ENCODE data around the gene H3-3A.
A peak's percentile ranks its signal among the peaks of the same experiment; 100 is the strongest.

The H3-3A gene

GRCh38 chr1:226063224-226063976 is 884 bp downstream of the H3-3A start:
- H3K4me3 Mint-ChIP-seq: peak overlapping the region; percentile 100
- peaks cover 35% of the 10 kb centered on the region for H3K4me1 Mint-ChIP-seq
- no peaks in the 10 kb centered on the region for H3K9me3 Mint-ChIP-seq
- ATAC-seq (ENCODE audit: low read depth) (peak; percentile 23), DNase-seq (ENCODE audit: low spot score in 2 of 2) (peak; percentile 56 to 58)
- H3K36me3 Mint-ChIP-seq: peaks cover 26% of the 10 kb centered on the region
- H3K27me3 Mint-ChIP-seq: no peaks in the 10 kb centered on the region
- peak overlapping the region; percentile 99 for H3K27ac Mint-ChIP-seq

DNA sequence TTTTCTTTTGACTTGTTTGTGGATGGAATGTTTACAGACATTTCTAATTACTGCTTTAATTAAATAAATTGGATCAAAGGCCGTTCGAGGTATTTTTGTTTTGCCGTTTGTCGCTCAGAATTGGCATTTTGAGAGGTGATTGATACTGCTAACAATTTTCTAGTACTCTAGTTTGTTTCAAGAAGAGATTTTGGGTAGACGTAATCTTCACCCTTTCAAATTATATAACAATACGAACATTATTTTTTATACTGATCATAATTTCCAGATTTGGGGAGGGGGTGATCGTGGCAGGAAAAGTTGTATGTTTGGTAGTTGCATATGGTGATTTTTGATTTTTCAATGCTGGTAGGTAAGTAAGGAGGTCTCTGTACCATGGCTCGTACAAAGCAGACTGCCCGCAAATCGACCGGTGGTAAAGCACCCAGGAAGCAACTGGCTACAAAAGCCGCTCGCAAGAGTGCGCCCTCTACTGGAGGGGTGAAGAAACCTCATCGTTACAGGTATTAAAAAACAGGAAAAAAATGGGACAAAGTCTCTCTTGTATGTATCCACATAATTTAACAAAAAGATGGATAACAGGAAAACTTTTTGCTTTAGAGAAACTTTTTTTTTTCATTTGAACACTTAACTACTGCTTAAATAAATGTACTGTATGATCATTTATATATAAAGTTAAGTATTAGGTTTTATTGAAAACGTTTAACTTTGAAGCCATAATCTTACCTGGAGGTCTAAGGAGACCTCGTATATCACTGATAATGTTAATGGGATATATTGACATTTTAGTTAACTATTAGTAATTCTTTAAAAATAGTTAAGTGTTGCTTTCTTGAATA is 1.7 kb downstream of the H3-3A start:
- H3K9me3 Mint-ChIP-seq: no peaks in the 10 kb centered on the region
- peaks cover 40% of the 10 kb centered on the region for H3K4me1 Mint-ChIP-seq
- peaks cover 25% of the 10 kb centered on the region for H3K36me3 Mint-ChIP-seq
- H3K27ac Mint-ChIP-seq: peak overlapping the region; percentile 99
- peak in 1 of 2 donors; percentile 29 for DNase-seq (ENCODE audit: low spot score in 2 of 2)
- ATAC-seq (ENCODE audit: low read depth): no peak
- no peaks in the 10 kb centered on the region for H3K27me3 Mint-ChIP-seq
- peak overlapping the region; percentile 100 for H3K4me3 Mint-ChIP-seq

- ATAC-seq (ENCODE audit: low read depth): peak; percentile 9
These were observed 2.3 kb downstream of the H3-3A start for GRCh38 chr1:226064816-226065248.

DNA sequence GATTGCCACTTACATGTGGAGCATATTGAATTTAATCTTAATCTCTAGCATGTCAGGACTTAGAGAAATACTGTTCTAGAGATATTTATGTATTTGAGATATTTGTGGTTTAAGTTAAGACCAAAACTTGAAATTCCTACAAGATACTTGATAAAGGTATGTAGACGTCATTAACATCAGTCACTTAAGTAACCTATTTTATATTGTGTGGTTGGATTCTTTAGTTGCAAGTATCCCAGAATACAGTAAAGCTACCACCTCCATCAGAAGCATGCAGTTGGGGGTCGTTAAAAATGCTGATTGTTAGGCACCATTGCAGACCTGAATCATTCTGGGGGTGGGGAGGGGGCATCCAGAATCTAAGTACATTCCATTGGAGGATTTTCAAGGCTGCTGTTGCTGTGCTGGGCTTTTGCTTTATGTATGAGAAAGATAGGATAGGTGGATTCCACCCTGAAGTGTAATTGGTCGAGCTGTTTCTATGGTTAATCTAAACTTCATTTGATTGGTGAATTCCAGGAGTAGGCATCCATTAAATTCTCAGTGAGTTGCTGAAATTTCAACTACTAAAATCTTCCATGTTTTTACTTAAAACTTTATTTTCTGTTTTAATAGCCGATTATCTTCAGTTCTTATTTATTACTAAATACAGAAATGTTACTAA is 4.0 kb downstream of the H3-3A start:
- Mint-ChIP-seq H3K9me3 (no peaks in the 10 kb centered on the region), H3K27ac (peak overlapping the region; percentile 82), H3K36me3 (peaks cover 25% of the 10 kb centered on the region), H3K4me1 (peaks cover 35% of the 10 kb centered on the region), H3K4me3 (peak overlapping the region; percentile 56), H3K27me3 (no peaks in the 10 kb centered on the region)
- no peak for DNase-seq (ENCODE audit: low spot score in 2 of 2)
- ATAC-seq (ENCODE audit: low read depth): no peak

More at GRCh38 chr1:226064816-226065248, 2.3 kb downstream of the H3-3A start:
- Mint-ChIP-seq H3K9me3 (no peaks in the 10 kb centered on the region), H3K36me3 (peaks cover 22% of the 10 kb centered on the region), H3K27ac (peak overlapping the region; percentile 99), H3K4me1 (peaks cover 37% of the 10 kb centered on the region), H3K27me3 (no peaks in the 10 kb centered on the region), H3K4me3 (peak overlapping the region; percentile 83)
- peak in 1 of 2 donors; percentile 50 for DNase-seq (ENCODE audit: low spot score in 2 of 2)

DNA sequence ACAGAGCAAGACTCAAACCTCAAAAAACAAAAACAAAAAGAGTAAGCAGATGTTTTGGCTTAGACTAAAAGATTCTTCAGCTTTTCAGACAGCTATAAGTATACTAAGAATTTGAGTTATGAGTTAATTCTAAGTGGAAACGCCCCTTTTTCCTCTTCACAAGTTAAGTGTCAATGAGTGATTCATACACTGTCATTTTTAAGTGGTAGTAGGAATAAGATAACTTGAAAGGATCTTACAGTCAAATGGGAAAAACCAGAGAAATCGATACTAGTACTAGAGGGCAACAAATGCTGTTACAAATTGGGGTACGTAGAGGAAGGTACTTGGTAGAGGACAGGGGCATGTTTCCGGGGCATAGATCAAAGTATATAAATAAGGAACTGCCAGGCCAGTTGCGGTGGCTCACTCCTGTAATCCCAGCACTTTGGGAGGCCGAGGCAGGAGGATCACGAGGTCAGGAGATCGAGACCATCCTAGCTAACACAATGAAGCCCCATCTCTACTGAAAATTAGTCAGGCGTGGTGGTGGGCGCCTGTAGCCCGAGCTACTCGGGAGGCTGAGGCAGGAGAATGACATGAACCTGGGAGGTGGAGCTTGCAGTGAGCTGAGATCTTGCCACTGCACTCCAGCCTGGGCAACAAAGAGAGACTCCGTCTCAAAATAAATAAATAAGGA is 7.4 kb downstream of the H3-3A start:
- ATAC-seq (ENCODE audit: low read depth): peak; percentile 17
- Mint-ChIP-seq H3K9me3 (no peaks in the 10 kb centered on the region), H3K27ac (no peak overlapping the region), H3K4me3 (no peak overlapping the region), H3K36me3 (peaks cover 30% of the 10 kb centered on the region), H3K27me3 (no peaks in the 10 kb centered on the region), H3K4me1 (peaks cover 30% of the 10 kb centered on the region)
- DNase-seq (ENCODE audit: low spot score in 2 of 2): no peak

DNA sequence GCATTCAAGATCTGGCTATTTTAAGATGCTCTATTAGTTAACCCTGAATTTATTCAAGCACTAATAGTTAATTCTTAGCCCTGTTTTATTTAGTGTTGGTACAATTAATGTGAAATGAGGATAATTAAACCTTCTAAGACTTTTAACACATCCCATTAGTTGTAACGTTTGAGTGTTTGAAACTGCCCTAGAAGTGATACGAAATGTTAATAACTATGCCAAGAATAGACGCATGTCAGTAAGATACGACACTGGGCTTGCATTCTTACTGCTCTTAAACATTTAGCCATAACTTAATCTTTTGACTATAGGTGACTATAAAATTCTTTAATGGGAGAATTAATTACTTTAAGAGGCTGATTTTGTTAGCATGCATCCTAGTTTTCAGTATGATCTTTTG is 9.8 kb downstream of the H3-3A start:
- Mint-ChIP-seq H3K36me3 (peaks cover 20% of the 10 kb centered on the region), H3K4me3 (no peak overlapping the region), H3K9me3 (no peaks in the 10 kb centered on the region), H3K4me1 (peaks cover 18% of the 10 kb centered on the region), H3K27ac (peak overlapping the region; percentile 45), H3K27me3 (no peaks in the 10 kb centered on the region)
- ATAC-seq (ENCODE audit: low read depth): no peak
- no peak for DNase-seq (ENCODE audit: low spot score in 2 of 2)

- DNase-seq (ENCODE audit: low spot score in 2 of 2): no peak
- ATAC-seq (ENCODE audit: low read depth): no peak
- peaks cover 18% of the 10 kb centered on the region for H3K36me3 Mint-ChIP-seq
These were observed 10.9 kb downstream of the H3-3A start for GRCh38 chr1:226073184-226073950.

GRCh38 chr1:226074046-226074445 is 11.5 kb downstream of the H3-3A start:
- ATAC-seq (ENCODE audit: low read depth) (no peak), DNase-seq (ENCODE audit: low spot score in 2 of 2) (no peak)
- Mint-ChIP-seq H3K27ac (peak overlapping the region; percentile 22), H3K9me3 (no peaks in the 10 kb centered on the region), H3K27me3 (no peaks in the 10 kb centered on the region), H3K36me3 (peaks cover 15% of the 10 kb centered on the region), H3K4me1 (peaks cover 10% of the 10 kb centered on the region), H3K4me3 (no peak overlapping the region)

More at GRCh38 chr1:226073184-226073950, 10.9 kb downstream of the H3-3A start:
- H3K4me1 Mint-ChIP-seq: peaks cover 16% of the 10 kb centered on the region
- peak overlapping the region; percentile 22 for H3K27ac Mint-ChIP-seq
- H3K9me3 Mint-ChIP-seq: no peaks in the 10 kb centered on the region
- H3K27me3 Mint-ChIP-seq: no peaks in the 10 kb centered on the region
- H3K4me3 Mint-ChIP-seq: no peak overlapping the region

DNA sequence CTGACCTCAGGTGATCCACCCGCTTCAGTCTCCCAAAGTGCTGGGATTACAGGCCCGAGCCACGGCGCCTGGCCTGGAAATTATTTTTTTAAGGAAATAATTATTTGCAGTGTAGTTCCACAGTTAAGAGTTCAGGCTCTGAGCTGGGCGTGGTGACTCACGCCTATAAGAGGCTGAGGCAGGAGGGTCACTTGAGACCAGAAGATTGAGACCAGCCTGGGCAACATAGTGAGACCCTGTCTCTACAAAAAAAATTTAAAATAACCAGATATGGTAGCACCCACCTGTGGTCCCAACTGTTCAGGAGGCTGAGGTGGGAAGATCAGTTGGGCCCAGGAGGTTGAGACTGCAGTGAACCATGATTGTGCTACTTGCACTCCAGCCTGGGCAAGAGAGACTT is 13.9 kb downstream of the H3-3A start:
- DNase-seq (ENCODE audit: low spot score in 2 of 2) (no peak), ATAC-seq (ENCODE audit: low read depth) (no peak)
- H3K4me3 Mint-ChIP-seq: no peak overlapping the region
- no peak overlapping the region for H3K27ac Mint-ChIP-seq
- no peaks in the 10 kb centered on the region for H3K27me3 Mint-ChIP-seq
- H3K36me3 Mint-ChIP-seq: peaks cover 9% of the 10 kb centered on the region
- peaks cover 2% of the 10 kb centered on the region for H3K4me1 Mint-ChIP-seq
- H3K9me3 Mint-ChIP-seq: no peaks in the 10 kb centered on the region

GRCh38 chr1:226078374-226078773 is 15.9 kb downstream of the H3-3A start:
- Mint-ChIP-seq H3K36me3 (peaks cover 5% of the 10 kb centered on the region), H3K4me3 (no peak overlapping the region), H3K9me3 (no peaks in the 10 kb centered on the region), H3K27me3 (no peaks in the 10 kb centered on the region), H3K27ac (no peak overlapping the region), H3K4me1 (peaks cover 9% of the 10 kb centered on the region)
- no peak for DNase-seq (ENCODE audit: low spot score in 2 of 2)
- no peak for ATAC-seq (ENCODE audit: low read depth)

DNA sequence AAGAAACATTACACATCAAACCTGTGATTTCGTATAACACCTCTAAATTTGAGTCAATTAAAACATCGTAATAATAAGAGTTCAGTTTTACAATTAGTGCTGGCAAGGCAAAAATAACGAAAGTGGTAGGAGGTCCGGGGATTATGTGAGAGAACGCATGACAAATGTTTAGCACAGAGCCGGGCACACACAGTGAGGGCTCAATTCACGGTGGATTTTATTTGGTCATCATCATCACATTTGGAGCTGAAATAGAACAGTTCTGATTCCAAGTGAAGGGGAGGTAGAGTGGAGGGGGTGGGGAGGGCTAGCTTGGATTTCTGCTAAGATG is 20.0 kb downstream of the H3-3A start:
- Mint-ChIP-seq H3K36me3 (no peaks in the 10 kb centered on the region), H3K27ac (no peak overlapping the region), H3K4me3 (peak overlapping the region; percentile 93), H3K9me3 (no peaks in the 10 kb centered on the region), H3K27me3 (no peaks in the 10 kb centered on the region), H3K4me1 (peaks cover 8% of the 10 kb centered on the region)
- DNase-seq (ENCODE audit: low spot score in 2 of 2) (no peak), ATAC-seq (ENCODE audit: low read depth) (no peak)

DNA sequence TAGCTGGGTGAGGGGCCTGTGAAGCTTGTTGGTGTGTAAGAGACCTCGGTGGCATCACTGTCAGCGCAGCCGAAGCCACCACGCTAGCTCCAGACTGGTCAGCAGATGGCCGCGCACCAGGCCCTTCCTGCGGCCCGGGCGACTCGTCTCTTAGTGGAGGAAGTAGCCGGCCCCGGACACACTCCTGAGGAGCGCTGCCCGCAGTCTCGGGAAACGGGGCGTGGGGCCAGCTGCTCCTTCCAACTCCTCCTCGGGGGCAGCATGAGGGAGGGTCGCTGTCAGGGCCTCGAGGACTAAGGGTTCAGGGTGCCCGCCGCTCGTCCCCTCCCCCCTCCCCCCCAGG is 20.4 kb downstream of the H3-3A start:
- Mint-ChIP-seq H3K9me3 (no peaks in the 10 kb centered on the region), H3K27ac (peak overlapping the region; percentile 83), H3K36me3 (no peaks in the 10 kb centered on the region), H3K27me3 (no peaks in the 10 kb centered on the region), H3K4me1 (peaks cover 8% of the 10 kb centered on the region), H3K4me3 (peak overlapping the region; percentile 93)
- DNase-seq (ENCODE audit: low spot score in 2 of 2): no peak
- ATAC-seq (ENCODE audit: low read depth): no peak
